Esophagus muscularis mucosa (tissue), 4 donors: ENCODE results near the gene DEAF1. TPM values are rescaled to one million over a fixed set of nuclear protein-coding genes. Genes with fewer than 3 reads are reported as not detected.

Source experiments
- DNase-seq: peaks from one replicate; pipeline ENCODE4 v3.0.0-alpha.2; 2017; ENCODE audit errors: extremely low spot score
- H3K27ac ChIP-seq, 4 donors: fragments of 200-600 bp; sonication (generic); replicated peaks in 1 of 4; 1 replicate in 3 of 4; 2 replicates in 1 of 4; pipeline ENCODE4 v1.5.1; 2016 to 2019; ENCODE audit warnings: mild to moderate bottlenecking in 1 of 4
- H3K27me3 ChIP-seq, 4 donors: fragments of 200-600 bp; sonication (generic); one replicate each; pipeline versions ENCODE4 v1.5.1 to v1.6.0; 2016 to 2019
- H3K36me3 ChIP-seq, 4 donors: fragments of 200-600 bp; sonication (generic); one replicate each; pipeline ENCODE4 v1.5.1; 2016 to 2019
- H3K4me1 ChIP-seq, 4 donors: fragments of 200-600 bp; sonication (generic); one replicate each; pipeline ENCODE4 v1.5.1; 2016 to 2019
- H3K4me3 ChIP-seq, 4 donors: fragments of 200-600 bp; sonication (generic); 1 replicate in 2 of 4; 2 replicates in 2 of 4; pipeline ENCODE4 v1.5.1; 2016 to 2019; ENCODE audit warnings: mild to moderate bottlenecking in 4 of 4, moderate library complexity in 1 of 4
- H3K9me3 ChIP-seq, 4 donors: fragments of 200-600 bp; sonication (generic); 1 replicate in 3 of 4; 2 replicates in 1 of 4; pipeline ENCODE4 v1.5.1; 2016 to 2019
- EP300 ChIP-seq: sonication (generic); formaldehyde crosslinking; IDR thresholded peaks from one replicate; pipeline ENCODE4 v1.6.1; 2017; ENCODE audit warnings: antibody characterized with exemption
- POLR2A ChIP-seq: fragments of 450-650 bp; IDR thresholded peaks from one replicate; pipeline ENCODE4 v1.6.1; 2017; ENCODE audit warnings: antibody characterized with exemption, moderate library complexity, mild to moderate bottlenecking, low read depth
- POLR2AphosphoS5 ChIP-seq, 2 donors: sonication (generic); formaldehyde crosslinking; IDR thresholded peaks; one replicate each; pipeline ENCODE4 v1.6.1; 2017; ENCODE audit warnings: antibody characterized with exemption in 2 of 2
- WGBS: methylation state at CpG from one replicate; pipeline ENCODE4 v1.1.5; 2018; 5-methylcytosine and 5-hydroxymethylcytosine counted together
- intact Hi-C: fragments of 100-400 bp; cut with DNase I; formaldehyde crosslinking; loops from one replicate; pipeline ENCODE4 v1.15.1; 2023
- total RNA-seq, 4 donors: library from RNA; depleted of rRNA; stranded (reverse); fragments of >200 nt; gene quantifications; one replicate each; pipeline versions ENCODE4 v1.1.0 to v1.2.1, GENCODE V29; 2016
- TF ChIP-seq, protein P1 (sequence below), 3 experiments: fragments of 200-600 bp in 2 of 3; fragments of 450-650 bp in 1 of 3; sonication (generic) in 2 of 3; IDR thresholded peaks; one replicate each; pipeline ENCODE4 v1.5.1; 2017 to 2019; ENCODE audit warnings: antibody characterized with exemption in 3 of 3, mild to moderate bottlenecking in 2 of 3, moderate library complexity in 1 of 3

Gene DEAF1
- total RNA-seq, 4 donors from 2014 or later, result 24.9 to 57.1 (median 39.4) TPM

DNA sequence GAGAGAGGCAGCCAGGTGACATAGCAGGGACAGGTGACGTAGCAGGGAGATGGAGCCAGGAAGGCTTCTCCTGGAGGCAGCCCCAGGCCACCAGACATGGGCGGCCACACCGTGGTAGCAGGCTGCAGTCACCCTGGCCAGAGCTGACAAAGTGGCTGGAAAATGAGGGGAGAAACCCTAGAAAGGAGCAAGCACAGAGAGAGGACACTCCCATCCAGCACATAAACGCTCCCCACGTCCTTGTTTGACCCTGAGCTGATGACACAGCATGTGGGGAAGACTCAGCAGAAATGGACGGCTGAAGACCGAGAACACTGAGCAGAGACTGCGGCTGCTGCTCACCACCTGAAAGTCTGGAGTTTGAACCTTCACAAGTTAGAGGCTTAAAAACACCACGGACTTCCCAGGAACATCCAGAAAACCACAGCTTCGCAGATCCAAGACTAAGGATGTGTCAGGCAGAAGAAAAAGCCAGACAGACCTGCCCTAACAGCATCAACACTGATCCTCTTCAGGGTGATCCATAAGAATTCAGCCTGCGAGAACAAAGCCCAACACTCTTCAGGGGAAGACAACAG, 29.2 kb downstream of the DEAF1 start:
- WGBS, result 54% methylated on average over 11 of the region's 11 CpGs

DNA sequence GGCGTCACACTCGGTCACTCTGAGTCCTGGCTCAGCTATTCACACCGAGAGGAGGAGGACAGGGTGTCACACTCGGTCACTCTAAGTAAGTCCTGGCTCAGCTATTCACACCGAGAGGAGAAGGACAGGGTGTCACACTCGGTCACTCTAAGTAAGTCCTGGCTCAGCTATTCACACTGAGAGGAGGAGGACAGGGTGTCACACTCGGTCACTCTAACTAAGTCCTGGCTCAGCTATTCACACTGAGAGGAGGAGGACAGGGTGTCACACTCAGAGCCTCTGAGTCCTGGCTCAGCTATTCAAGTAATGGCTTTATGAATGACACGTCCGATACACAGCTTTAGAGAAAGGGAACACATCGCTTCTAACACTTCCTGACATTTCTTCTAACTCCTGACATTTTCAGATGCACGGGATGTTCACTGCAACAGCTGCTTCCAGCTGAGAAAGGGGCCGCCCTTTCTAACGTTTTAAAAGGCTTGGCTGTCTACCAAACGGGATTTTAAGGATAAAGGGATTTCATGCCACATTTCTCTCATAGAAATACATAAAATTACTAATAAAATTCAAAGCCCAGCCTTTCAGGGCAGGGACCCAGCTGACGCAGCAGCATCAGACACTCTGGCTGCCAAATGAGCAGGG, 29.8 kb downstream of the DEAF1 start:
- Histone ChIP-seq H3K4me3 (no peak overlapping the region), H3K9me3 (no peaks in the 10 kb centered on the region), H3K4me1 (peaks cover 0 to 21% (median 14%) of the 10 kb centered on the region in 4 donors), H3K27me3 (no peaks in the 10 kb centered on the region), H3K36me3 (peaks cover 0 to 58% (median 34%) of the 10 kb centered on the region in 4 donors), H3K27ac (peak overlapping the region; percentile 52 to 72 (median 60))
- WGBS, result 67% methylated on average over 12 of the region's 15 CpGs
- TF ChIP-seq POLR2AphosphoS5 (IDR thresholded peaks at IDR 0.05), result peak in 1 of 2 donors; percentile 35
- TF ChIP-seq, protein P1, sequence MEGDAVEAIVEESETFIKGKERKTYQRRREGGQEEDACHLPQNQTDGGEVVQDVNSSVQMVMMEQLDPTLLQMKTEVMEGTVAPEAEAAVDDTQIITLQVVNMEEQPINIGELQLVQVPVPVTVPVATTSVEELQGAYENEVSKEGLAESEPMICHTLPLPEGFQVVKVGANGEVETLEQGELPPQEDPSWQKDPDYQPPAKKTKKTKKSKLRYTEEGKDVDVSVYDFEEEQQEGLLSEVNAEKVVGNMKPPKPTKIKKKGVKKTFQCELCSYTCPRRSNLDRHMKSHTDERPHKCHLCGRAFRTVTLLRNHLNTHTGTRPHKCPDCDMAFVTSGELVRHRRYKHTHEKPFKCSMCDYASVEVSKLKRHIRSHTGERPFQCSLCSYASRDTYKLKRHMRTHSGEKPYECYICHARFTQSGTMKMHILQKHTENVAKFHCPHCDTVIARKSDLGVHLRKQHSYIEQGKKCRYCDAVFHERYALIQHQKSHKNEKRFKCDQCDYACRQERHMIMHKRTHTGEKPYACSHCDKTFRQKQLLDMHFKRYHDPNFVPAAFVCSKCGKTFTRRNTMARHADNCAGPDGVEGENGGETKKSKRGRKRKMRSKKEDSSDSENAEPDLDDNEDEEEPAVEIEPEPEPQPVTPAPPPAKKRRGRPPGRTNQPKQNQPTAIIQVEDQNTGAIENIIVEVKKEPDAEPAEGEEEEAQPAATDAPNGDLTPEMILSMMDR (IDR thresholded peaks at IDR 0.05), result no peak
- intact Hi-C loops, result no loop called here
- DNase-seq, result no peak

More for the DNA sequence above, 29.2 kb downstream of the DEAF1 start:
- Histone ChIP-seq H3K27ac (peak overlapping the region; percentile 52 to 72 (median 60)), H3K27me3 (no peaks in the 10 kb centered on the region), H3K4me3 (no peak overlapping the region), H3K9me3 (no peaks in the 10 kb centered on the region), H3K36me3 (peaks cover 0 to 52% (median 30%) of the 10 kb centered on the region in 4 donors), H3K4me1 (peaks cover 0 to 21% (median 14%) of the 10 kb centered on the region in 4 donors)
- DNase-seq, result no peak
- TF ChIP-seq, protein P1 (IDR thresholded peaks at IDR 0.05), result no peak
- peak in 1 of 2 donors; percentile 40 for TF ChIP-seq POLR2AphosphoS5 (IDR thresholded peaks at IDR 0.05)
- intact Hi-C loops, result no loop called here

DNA sequence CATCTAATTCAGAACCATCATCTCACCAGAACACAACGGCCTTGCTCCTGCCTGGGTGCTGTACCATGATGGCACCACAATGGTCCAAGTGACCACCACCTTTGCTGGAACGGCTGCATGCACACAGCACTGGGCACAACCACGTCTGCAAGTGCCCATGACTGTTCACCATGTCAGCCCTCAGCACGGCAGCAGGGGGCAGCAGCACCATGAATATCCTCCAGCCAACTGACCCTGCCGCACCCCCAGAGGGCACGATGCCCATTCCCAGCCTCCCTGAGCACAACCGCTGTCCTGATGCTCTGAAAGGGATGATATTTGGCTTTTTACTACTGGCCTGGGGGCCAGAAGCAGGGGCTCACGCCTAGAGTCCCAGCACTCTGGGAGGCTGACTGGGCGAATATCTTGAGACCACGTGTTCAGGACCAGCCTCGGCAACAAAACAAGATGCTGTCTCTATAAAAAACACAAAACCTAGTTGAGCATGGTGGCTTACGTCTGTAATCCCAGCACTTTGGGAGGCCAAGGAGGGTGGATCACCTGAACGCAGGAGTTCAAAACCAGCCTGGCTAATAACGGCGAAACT, 32.2 kb downstream of the DEAF1 start:
- peaks cover 0 to 21% (median 14%) of the 10 kb centered on the region in 4 donors for H3K4me1 ChIP-seq
- DNase-seq, result no peak
- H3K36me3 ChIP-seq, result peaks cover 8 to 80% (median 52%) of the 10 kb centered on the region in 4 donors
- peak; percentile 18 to 33 for TF ChIP-seq POLR2AphosphoS5 (IDR thresholded peaks at IDR 0.05)
- TF ChIP-seq, protein P1 (IDR thresholded peaks at IDR 0.05), result peak; percentile 64 to 79 (median 77)
- TF ChIP-seq POLR2A, result no peak
- H3K27me3 ChIP-seq, result no peaks in the 10 kb centered on the region
- WGBS, result 64% methylated on average over 12 of the region's 15 CpGs
- H3K27ac ChIP-seq, result no peak overlapping the region
- H3K9me3 ChIP-seq, result no peaks in the 10 kb centered on the region
- intact Hi-C loops, result loop anchor here (2.0 kb wide), 1 partner anchor 66 kb away; no protein-coding TSS in a partner anchor
- no peak overlapping the region for H3K4me3 ChIP-seq

DNA sequence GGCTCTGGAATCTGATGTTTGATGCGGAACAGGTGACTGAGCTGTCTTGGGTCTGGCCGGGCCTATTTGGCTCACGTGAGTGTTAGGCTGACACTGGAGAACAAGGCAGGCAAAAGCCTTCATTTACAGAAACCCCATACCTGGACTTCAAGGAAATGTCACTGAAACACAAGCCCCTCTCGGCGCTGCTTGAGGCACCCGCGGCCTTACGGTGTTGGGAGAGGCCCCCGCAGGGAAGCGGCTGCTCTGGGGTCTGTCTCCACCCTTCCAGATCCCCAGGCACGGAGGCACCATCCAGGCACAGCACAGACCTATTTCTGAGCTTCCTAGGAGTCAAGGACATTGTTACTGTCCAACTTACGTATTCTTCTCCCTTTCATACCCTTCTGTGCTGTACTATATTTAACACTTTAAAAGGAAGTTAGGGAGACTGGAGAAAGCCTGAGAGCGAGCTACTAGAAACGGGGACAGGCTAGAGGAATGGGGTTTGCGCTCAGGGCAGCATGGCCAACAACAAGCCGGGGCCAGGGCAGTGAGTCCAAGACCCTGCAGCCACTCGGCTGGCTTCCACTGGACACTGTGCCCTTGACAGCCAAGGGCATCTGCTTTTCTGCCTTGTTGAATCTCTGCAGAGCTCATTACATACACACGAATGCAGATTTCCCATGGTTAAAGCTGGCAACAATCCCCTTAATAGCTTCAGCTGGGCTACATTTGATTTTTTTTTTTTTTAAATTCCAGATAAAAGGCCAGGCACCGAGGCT, 34.2 kb downstream of the DEAF1 start:
- 85% methylated on average over 19 of the region's 19 CpGs for WGBS
- Histone ChIP-seq H3K36me3 (peaks cover 16 to 74% (median 62%) of the 10 kb centered on the region in 4 donors), H3K27ac (no peak overlapping the region), H3K9me3 (no peaks in the 10 kb centered on the region), H3K27me3 (no peaks in the 10 kb centered on the region), H3K4me1 (peaks cover 0 to 14% (median 9%) of the 10 kb centered on the region in 4 donors), H3K4me3 (no peak overlapping the region)
- intact Hi-C loops, result no loop called here
- DNase-seq, result no peak
- TF ChIP-seq, protein P1 (IDR thresholded peaks at IDR 0.05), result no peak
- TF ChIP-seq EP300, result no peak
- TF ChIP-seq POLR2AphosphoS5 (IDR thresholded peaks at IDR 0.05), result no peak
- TF ChIP-seq POLR2A, result no peak
